HG03457 (cell line): Measurements from ENCODE around the gene KCMF1.

Experiments used
- ATAC-seq: cut with Tn5 transposase; IDR thresholded peaks from one replicate; pipeline ENCODE4 v1.9.1; 2021; ENCODE audit warnings: moderate number of reproducible peaks; ENCODE audit not compliant: unreplicated experiment

The KCMF1 gene

DNA sequence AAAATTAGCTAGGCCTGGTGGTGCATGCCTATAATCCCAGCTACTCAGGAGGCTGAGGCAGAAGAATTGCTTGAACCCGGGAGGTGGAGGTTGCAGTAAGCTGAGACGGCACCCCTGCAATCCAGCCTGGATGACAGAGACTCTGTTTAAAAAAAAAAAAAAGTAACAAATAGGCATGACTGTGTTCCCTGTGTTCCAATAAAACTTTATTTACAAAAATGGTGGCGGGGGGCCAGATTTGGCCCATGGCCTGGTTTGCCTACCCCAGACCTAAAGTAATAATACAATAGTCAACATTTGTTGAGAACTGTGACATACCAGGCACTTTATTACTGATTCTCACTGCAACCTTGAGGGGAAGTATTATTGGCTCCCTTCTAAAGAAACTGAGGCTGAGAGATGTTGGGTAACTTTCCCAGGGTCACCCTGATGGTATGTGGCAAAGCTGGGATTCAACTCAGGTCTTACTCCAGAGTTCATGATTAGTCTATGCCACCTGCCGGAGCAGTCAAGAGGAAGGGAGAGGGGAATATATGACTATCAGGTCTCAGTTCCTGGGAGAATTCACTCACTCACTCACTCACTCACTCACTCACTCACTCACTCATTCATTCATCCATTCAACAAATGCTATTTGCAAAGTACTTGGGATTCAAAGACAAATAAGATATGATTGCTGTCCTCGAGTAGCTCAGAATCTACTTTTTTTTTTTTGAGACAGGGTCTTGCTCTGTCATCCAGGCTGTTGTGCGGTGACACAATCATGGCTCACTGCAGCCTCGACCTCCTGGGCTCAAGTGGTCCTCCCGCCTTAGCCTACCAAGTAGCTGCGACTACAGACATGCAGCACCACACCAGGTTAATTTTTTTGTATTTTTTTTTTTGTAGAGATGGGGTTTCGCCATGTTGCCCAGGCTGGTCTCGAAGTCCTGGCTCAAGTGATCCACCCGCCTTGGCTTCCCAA is 14.3 kb upstream of the KCMF1 start:
- no peak for ATAC-seq

DNA sequence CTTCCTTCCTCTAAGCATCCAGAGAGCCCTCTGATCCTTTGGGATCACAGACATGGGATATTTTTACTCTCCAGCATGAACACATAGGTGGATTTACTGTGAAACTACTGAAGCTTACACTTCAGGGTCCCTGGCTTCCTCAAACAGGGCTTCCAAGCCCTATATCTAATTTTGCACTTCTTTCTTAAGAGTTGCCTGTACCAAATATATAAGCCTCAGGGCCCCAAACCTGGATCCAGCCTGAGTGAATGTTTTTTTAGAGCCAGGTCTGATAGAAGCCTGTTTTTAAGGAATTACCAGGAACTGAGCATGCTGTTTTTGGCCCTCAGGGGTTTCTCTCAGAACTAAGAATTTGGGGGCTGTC is 13.2 kb upstream of the KCMF1 start:
- no peak for ATAC-seq

DNA sequence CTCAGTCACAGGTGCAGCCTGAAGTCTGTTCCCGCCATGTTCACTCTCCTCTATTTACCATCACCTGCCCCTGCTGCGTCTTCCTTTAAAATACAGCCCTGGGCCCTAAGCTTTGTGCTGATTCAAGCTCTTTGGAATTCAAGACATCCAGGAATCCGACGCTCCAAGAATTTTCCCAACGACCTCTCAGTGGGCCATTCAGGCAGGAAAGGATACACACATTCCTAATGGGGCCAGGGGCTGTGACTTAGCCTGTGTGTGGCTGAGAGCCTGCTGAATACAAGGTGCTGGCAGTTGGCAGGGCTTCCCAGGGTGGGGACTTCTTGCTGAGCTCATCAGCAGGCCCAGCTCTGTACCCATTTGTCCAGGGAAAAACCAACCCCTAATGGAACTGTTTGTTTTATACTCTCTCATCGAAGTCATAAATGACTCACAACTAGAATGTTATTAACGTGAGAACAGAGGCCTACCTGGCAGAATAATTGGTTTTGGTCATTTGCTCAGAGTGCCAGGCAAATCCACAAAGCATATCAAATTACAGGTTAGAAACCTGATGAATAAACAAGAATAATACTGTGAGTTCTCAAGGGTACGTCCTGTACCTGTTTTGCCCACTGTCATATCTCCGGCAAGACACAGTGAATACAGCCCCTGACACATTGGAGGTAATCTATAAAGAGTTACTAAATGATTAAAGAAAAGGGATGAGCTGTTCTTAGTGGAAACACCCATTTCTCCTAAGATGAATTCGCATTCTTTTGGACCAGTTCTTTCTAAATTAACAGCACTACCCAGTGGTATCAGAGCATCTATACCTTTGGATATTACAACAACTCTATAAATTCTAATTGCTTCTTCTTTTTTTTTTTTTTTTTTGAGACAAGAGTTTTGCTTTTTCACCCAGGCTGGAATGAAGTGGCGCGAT is 12.6 kb upstream of the KCMF1 start:
- no peak for ATAC-seq

DNA sequence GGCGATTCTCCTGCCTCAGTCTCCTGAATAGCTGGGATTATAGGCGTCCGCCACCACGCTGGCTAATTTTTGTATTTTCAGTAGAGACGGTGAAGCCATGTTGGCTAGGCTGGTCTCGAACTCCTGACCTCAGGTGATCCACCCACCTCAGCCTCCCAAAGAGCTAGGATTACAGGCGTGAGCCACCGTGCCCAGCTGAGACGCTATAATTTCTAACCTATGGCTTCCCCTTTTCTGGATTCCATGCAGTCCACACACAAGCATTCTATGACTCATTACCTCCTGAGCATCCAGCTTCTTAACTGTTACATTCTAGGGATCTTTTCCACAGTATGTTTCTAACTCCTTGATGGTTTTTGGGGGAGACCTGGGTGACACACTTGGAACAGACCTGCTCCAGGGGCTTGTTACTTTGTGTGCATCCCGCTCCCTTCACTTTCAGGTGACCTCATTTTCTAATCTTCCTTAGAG is 11.8 kb upstream of the KCMF1 start:
- no peak for ATAC-seq

DNA sequence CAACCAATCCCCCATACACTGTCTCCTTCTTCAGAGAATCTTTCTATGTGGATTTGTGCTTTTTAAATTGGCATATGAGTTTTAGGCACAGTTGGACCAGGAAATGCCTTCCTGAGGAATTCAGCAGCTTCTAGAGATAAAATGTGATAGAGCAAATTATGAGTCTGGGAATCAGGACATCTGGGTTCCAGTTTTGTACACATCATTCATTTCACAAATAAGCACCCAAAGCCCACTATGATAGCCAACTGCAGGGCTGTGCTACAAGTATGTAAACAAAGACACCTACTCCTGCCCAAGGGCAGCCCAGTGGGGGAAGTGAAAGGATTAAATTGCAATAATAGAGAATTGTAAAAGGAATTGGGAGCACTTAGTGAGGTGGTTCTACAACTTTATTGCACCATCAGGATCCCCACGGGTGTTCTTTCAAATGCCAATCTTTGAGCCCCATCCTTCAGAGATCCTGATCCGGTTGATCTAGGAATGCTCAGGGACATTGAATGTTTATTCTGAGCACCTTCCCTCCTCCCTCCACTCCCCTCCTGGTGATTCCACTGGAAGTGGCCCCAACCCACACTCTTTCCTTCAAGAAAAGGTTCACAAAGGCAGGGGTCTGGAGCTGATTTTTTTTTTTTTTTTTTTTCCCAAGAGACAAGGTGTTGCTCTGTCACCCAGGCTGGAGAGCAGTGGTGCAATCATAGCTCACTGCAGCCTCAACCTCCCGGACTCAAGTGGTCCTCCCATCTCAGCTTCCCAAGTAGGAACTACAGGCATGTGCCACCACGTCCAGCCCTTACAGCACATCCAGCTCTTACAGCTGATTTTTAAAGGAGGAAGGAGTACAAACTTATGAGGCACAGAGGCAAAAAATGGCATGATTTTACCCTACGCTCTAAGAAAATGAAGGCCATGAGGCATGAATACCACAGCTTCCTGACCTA is 11.1 kb upstream of the KCMF1 start:
- ATAC-seq, result no peak

DNA sequence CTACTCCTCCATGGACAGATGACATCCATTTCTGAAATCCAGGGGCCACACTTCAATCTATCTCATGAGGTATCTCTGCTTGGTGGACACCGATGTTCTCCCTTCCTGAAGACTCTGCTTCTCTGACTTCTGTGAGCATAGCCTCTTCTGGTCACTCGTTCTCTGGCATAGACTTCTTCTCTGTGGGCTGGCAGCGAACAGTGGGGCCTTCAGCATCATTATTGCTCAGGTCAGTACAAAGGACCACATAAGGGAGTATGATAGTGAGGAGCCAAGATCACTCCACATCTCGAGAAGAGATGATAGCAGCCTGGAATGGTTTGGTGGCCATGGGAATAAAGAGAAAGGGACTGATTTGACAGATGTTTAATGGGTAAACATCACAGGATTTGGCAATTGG is 8.0 kb upstream of the KCMF1 start:
- no peak for ATAC-seq

DNA sequence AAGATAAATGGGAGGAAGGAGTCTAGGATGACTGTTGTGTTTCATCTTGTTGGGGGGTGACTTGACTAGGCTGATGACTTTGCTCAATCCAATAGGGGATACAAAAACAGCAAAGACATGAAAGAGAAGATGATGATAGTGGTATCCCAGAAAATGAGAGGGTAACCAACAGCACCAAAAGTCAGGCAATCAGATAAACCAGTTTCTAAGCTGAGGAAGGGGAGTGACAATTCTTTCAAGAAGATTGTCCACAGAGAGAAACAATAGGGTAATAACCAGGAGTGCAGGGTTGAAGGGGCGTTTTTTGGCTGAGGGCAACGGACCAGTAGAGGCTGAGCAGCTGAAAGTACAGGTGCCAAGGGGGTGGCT is 7.7 kb upstream of the KCMF1 start:
- ATAC-seq, result no peak

DNA sequence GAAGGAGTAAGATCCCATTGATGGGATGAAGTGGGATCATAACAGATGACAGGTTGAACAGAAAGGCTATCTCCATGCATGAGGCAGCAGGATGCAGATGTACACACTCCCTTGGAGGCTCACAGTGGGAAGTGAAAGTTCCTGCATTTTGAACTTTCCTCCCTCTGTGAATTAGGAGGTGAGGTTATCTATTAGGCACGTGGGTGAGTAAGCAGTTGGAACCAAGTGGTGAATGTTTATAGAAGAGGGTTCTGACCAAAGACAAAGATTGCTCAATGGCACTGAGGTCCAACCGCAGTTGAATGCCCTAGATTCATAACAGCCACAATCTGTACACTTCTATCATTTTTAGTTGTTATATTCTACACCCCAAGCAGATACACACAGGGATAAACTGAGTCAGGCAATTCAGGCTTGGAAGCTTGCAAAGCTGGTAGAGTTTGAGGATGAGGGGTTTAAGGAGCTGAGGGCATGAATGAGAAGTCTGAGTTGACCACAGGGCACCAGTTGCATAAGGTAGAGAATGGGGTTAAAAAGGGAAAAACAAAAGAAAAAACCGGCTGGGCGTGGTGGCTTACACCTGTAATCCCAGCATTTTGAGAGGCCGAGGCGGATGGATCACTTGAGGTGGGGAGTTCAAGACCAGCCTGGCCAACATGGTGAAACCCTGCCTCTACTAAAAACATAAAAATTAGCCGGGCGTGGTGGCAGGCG is 7.1 kb upstream of the KCMF1 start:
- ATAC-seq, result no peak

DNA sequence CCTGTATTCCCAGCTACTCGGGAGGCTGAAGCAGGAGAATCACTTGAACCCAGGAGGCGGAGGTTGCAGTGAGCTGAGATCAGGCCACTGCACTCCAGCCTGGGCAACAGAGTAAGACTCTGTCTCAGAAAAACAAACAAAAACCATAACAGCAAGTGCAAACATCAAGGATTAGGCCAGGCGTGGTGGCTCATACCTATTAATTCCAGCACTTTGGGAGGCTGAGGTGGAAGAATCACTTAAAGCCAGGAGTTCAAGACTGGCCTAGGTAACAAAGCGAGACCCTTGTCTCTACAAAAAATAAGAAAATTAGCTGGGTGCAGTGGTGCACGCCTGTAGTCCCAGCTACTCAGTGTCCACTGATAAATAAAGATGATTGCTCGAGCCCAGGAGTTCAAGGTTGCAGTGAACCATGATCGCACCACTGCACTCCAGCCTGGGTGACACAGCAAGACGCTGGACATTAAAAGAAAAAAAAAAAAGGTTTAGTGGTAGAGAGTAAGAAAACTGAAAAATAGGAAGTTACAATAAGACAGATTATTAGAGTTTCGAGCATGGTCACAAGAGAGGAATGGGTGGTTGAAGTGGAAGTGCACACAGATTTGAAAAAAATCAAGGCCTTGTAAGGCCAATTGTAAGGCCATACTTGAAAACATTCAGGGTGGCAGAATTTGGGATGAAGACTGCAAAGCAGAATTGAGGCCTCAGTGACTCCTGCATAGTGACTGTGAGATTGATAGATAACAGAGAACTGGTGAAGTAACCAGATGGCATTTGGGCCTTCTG is 6.4 kb upstream of the KCMF1 start:
- ATAC-seq, result no peak

DNA sequence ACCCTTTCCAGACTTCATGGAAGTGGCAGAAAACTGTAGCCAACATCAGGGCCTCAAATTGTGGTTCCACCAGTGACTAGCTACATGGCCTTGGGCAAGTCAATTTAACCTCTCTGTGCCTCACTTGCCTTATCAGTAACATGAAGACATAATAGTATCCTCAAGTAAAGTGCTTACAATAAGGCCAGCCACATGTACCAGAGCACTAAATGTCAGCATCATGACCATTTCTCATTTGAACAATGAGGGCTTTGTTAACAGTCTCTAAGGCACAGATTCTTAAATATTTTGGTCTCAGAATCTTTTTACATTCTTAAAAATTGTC is 5.8 kb upstream of the KCMF1 start:
- no peak for ATAC-seq

DNA sequence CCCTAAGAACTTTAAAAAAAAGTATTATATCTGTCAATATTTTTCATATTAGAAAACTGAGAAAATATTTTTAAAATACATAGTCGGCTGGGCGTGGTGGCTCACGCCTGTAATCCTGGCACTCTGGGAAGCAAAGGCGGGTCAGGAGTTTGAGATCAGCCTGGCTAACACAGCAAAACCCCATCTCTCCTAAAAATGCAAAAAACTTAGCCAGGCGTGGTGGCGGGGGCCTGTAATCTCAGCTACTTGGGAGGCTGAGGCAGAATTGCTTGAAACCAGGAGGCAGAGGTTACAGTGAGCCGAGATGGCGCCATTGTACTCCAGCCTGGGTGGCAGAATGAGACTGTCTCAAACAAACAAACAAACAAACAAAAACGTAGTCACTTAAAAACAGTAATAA is 5.1 kb upstream of the KCMF1 start:
- no peak for ATAC-seq

DNA sequence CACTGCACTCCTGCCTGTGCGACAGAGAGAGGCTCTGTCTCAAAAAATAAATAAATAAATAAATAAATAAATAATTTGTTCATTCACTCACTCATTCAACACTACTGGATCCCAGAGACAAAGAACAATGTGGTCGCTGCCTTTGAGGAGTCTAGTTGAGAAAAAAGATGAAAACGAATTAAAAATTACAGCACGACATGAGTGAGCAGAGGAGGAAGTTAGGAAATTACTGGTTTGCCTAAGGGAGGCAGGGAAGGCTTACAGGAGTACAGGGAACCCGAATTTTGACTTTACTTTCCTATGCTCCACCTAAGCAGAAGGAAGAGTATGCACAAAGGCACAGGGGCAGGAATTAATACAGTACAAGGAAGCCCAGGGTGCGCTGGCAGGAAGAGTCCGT is 4.2 kb upstream of the KCMF1 start:
- ATAC-seq, result no peak

DNA sequence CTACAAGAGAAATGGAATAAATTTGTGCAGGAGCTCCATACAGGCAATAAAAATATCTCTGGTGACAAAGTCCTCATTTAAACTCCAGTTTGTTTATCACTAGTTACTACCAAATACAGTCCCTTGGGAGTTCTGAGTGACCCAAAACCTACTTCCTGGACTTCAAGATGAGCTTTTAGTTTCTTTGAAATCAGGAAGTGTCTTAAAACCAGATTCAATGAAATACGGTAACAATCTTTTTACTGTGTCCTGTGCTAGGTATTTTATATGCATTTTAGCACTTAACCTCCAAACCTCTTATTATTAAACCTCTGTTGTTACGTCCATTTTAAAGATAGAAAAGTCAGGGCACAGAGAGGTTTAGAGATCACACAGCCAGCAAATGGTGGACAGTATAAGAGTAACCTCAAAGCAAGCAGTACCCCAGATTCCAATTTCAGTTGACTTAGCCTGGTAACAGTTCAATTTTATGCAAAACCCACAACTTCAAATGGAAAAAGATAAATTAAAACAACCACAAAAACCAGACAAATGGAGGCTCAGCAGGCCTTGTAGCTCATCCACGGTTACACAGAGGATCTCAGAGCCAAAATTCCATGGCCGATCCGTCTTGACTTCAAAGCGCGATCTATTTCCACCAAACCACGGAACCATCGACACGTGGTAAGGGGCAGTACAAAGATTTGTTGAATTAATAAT is 1.3 kb upstream of the KCMF1 start:
- ATAC-seq, result no peak

DNA sequence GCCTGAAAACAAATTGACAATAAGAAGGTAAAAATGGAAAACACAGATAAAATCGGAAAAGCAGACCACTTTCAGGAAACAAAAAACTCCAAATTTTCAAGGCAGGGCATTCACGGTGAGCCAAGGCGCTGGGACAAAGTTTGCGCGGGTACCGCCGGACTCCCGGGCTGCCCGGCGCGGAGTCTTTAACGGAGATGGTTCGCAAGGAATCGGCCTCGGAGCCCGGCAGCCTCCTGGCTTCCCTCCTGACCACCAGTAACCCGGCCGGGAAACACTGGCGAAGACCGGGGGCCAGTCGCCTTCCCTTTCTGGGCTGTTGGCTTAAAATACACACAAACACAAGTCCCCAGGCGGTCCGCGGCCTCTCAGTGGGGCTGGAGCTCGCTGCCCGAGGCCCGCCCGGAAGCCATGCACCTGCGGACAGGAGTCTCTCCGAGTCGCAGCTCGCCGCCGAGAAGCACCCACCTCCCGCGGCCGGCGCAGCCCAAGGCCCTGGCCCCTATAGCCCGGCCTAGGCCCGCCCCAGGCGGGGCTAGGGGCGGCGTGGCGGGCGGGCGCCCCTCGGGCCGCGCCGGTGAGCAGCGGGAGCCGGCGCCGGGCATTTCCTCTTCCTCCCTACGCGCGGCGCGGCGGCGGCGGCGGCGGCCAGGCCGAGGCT is 622 bp upstream of the KCMF1 start:
- ATAC-seq, result peak; percentile 35

DNA sequence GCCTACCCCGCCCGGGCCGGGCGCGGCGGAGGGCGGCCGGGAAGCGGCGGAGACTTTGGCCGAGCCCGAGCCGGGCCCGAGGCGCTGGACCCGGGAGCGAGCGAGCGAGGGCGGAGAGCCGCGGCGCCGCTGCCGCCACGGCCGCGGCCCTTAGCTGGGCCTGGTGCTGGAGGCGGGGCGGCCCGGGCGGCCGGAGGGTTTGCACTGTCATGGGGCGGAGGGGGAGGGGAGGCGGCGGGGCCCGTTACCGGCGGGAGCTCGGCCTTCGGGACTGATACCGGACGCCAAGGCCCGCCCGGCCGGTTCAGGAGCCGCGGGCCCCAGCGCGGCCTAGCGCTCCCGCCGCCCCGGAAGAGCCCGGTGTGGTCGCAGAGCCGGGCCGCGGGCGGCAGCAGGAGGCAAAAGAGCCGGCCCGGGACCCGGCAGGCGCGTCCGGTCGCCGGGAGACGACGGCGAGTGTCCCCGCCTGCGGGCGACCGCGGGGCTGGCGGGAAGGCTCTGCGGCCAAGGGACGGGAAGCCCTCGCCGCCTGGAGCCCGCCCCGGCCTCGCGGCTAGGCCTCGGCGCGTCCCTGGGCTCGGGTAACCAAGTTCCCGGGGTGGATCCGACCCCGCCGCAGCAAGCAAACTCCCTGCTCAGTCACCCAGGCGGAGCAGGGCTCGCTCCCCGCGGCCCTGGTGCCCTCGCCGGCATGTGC is 697 bp downstream of the KCMF1 start:
- peak; percentile 26 for ATAC-seq

DNA sequence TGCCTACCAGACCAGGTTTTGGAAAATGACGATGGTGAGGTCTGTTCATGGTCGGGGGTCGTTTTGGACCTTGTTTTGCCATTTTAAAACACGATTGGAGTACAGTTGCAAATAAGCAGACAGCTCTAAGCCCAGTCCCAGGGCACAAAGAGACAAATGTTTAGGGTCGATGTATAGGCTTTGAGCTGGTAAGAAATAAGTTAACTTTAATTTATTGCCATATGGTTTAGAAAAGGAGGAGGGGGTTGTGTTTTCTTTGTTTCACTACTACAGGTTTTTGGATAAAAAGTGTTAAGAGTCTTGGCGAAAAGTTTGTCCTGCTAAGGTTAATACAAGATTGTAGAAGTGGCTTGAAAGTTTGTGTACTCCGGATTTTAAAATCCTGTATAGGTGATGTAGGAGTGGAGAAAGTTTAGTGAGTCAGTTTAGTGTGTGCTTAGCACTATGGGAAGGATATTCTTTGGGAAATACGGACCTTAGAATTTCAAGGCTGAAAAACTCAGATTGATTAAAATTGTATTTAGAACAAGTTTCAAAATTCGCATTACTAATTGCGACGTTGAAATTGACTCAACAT is 1.3 kb downstream of the KCMF1 start:
- ATAC-seq, result no peak

DNA sequence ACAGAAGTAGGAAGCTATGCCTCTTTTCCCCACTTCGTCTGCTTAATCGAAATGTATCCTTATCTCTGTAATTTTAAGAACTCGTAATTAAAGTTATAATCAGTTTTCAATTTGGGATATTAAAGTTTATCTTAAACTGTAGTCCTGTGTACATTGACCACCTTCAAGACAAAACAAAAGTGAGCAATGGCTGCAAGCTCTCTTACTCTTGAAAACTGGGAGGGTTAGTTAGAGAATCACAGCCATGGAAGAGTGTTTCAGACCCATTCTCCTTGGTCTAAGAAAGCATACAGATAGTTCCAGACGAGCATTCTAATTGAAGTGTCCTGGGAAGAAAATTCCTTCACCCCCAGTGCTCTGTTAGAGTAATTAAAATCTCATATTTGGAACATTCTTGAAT is 2.0 kb downstream of the KCMF1 start:
- no peak for ATAC-seq
